GM20000 (cell line): ENCODE data around the gene PNLDC1.
"Not testable (repeated sequence)": the region's sequence is repeated elsewhere in the genome, so short reads cannot be mapped to it uniquely, and the experiment has no call there.

Source experiments
- DNase-seq: peaks from one replicate; pipeline ENCODE4 v3.0.0; 2012; ENCODE audit warnings: low spot score
- CTCF ChIP-seq: IDR thresholded peaks from 2 replicates; pipeline ENCODE4 v1.5.1; 2012; ENCODE audit warnings: mild to moderate bottlenecking, control low read depth; ENCODE audit errors: extremely low read depth, missing control alignments

The PNLDC1 gene

GRCh38 chr6:159788753-159789376 lies 11.2 kb upstream of the PNLDC1 start:
- no peak for DNase-seq
- TF ChIP-seq CTCF: no peak

DNA sequence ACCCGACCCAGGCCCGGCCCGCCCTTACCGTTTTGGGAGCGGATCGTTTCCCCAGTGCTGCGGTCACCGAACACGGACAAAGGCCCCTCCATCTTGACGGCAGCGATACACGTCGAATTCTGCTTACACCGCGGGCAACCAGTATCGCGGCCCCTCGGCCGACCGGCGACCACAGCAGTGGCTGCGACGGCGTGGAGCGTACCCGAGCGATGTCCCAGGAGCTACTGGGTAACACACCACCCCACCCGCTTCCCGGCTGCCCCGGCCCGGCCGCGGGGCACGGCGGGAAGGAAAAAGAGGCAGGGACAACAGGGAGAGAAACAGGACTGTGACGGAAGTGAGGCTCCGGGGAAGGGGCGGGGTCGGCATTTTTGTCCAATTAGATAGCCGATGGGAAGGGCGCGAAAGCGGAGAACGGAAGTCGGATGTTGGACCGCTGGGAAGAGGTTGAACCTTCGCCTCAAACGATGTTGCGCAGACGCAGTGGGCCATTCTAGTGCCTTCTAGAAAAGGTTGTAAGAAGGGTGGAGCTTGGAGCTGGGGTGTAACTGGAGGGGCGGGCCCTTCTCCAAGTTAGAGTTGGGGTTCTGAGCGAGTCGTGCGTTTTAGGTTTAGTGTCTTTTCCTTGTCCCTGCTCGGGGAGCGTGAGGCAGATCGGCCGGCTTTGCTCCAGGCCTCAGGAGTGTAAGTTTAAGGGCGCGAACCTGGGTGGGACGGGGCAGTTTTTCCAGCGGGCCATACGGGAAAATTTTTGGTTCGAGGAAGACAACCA lies 10.5 kb upstream of the PNLDC1 start, which contains the start of gene TCP1:
TSS of gene TCP1 (minus strand) at position 226 of the 772 bp plus-strand sequence. CDS start at position 92, 134 bp downstream.
- TF ChIP-seq CTCF: no peak
- peak; percentile 97 for DNase-seq

- no peak for TF ChIP-seq CTCF
- DNase-seq: peak; percentile 94
These were observed 9.7 kb upstream of the PNLDC1 start, which contains the start of gene MRPL18 for GRCh38 chr6:159790149-159790955. MRPL18 (plus strand) TSS chr6:159790467; CDS start chr6:159790588, 121 bp downstream.

DNA sequence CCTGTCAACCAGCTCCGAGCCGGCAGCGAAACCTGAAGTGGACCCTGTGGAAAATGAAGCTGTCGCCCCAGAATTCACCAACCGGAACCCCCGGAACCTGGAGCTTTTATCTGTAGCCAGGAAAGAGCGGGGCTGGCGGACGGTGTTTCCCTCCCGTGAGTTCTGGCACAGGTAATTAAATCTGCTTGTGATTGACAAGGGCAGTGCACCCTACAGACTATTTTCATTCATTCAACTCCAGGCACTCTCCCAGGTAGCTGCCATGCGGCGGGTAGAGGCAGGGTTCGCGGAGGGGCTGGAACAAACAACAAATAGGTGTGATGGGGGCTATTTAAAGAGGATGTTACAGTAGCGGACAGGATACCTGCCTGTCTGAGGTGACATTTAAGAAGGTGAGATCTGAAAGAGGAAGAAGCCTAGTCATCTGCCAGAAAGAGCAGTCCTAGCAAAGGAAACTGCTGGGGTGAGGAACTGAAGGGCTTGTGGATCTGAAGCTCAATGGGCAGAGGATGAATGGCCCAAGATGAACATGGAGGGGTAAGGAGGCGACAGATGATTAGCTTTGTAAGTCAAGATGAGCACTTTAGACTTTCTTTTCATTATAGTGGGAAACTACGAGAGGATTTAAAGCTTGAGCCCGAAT lies 9.0 kb upstream of the PNLDC1 start:
- TF ChIP-seq CTCF: no peak
- DNase-seq: peak; percentile 17

DNA sequence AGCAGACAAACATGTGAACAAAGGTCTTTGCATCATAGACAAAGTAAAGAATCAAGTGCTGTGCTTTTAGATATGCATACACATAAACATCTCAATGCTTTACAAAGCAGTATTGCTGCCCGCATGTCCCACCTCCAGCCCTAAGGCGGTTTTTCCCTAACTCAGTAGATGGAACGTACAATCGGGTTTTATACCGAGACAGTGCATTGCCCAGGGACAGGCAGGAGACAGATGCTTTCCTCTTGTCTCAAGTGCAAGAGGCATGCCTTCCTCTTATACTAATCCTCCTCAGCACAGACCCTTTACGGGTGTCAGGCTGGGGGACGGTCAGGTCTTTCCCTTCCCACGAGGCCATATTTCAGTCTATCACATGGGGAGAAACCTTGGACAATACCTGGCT lies 5.1 kb upstream of the PNLDC1 start:
- DNase-seq: not testable (repeated sequence)

- no peak for DNase-seq
- TF ChIP-seq CTCF: no peak
These were observed 2.5 kb upstream of the PNLDC1 start for GRCh38 chr6:159797554-159797953.

DNA sequence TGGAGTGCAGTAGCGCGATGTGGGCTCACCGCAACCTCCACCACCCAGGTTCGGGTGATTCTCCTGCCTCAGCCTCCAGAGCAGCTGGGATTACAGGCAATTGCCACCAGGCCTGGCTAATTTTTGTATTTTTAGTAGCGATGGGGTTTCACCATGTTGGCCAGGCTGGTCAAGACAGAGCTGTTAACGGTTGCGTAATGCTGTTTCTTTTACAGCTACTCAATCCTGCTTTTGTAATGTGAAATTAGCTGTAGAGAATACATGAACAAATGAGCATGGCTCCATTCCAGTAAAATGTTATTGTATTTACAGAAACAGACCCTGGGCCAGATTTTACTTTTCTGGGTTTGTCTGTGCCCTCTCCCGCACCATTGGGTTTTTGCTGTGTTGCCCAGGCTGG lies 1.9 kb downstream of the PNLDC1 start:
- TF ChIP-seq CTCF: no peak
- no peak for DNase-seq
